ACC112 (cell line): Measurements from ENCODE around the gene TBC1D22A.

ENCODE experiments used
- H2AFZ ChIP-seq: fragments of 200-600 bp; sonication (generic); one replicate; pipeline ENCODE4 v1.6.0; 2017; ENCODE audit warnings: antibody characterized with exemption, low read length; ENCODE audit not compliant: unreplicated experiment
- H3K27ac ChIP-seq: fragments of 200-600 bp; sonication (generic); 2 replicates; pipeline ENCODE4 v1.5.1; 2014; ENCODE audit warnings: low read depth, mild to moderate bottlenecking, antibody characterized with exemption, low read length, moderate library complexity
- H3K27me3 ChIP-seq: fragments of 200-600 bp; sonication (generic); 2 replicates; pipeline ENCODE4 v1.6.1; 2014; ENCODE audit warnings: mild to moderate bottlenecking, antibody characterized with exemption, low read length, moderate library complexity, mixed read lengths; ENCODE audit not compliant: insufficient read depth
- H3K36me3 ChIP-seq: fragments of 200-600 bp; sonication (generic); 2 replicates; pipeline ENCODE4 v1.6.1; 2016; ENCODE audit warnings: mild to moderate bottlenecking, antibody characterized with exemption, low read length, moderate library complexity, mixed read lengths; ENCODE audit not compliant: insufficient read depth
- H3K4me1 ChIP-seq: fragments of 200-600 bp; sonication (generic); one replicate; pipeline ENCODE4 v1.6.1; 2016; ENCODE audit warnings: low read length, mixed read lengths; ENCODE audit not compliant: insufficient read depth, unreplicated experiment, control insufficient read depth
- H3K4me3 ChIP-seq: fragments of 200-600 bp; sonication (generic); 2 replicates; pipeline ENCODE4 v1.5.1; 2014; ENCODE audit warnings: mild to moderate bottlenecking, low read depth, low read length
- H3K79me2 ChIP-seq: fragments of 200-600 bp; sonication (generic); one replicate; pipeline ENCODE4 v1.6.0; 2016; ENCODE audit warnings: low read length; ENCODE audit not compliant: control insufficient read depth, unreplicated experiment, insufficient read depth

TBC1D22A gene

DNA sequence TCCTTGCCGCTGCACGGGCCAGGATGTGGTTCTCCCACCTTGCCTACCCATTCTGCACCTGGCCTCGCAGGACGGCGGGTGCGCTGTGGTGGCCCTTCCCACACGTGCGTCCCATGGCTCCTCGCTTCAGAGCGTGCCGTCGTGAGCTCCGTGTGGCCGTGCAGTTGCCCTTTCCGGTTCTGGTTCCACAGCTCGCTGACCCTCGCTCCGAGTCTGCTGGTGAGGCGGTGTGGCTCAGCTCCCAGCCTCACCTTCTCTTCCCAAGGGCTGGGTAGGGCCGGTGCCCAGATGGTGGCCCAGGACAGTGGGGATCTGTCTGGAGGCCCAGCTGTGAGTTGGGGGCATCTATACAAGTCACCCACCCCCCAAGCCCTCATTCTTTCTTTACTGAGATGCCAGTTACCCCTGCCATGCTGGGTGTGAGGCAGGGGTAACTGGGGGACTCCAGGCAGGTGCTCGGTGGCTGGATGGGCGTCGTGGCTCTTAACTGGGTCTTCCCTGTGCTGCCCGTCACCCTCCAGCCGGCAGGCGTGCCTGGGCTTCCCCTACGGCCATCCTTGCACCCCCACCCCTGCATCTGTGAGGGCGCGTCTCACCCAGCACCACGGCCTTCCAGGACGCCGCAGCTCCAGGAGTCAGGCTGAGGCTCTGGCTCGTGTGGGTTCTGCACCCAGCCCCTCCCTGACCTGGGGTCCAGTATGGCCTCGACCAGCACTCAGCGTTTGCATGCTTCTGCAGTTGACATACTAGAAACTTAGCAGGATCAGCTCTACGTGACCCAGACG, 395.2 kb downstream of the TBC1D22A start:
- Histone ChIP-seq H3K79me2 (no peaks in the 10 kb centered on the region), H3K27me3 (no peaks in the 10 kb centered on the region), H3K4me3 (no peak overlapping the region), H3K36me3 (no peaks in the 10 kb centered on the region), H3K27ac (no peak overlapping the region), H3K4me1 (peaks cover 5% of the 10 kb centered on the region), H2AFZ (no peak overlapping the region)

DNA sequence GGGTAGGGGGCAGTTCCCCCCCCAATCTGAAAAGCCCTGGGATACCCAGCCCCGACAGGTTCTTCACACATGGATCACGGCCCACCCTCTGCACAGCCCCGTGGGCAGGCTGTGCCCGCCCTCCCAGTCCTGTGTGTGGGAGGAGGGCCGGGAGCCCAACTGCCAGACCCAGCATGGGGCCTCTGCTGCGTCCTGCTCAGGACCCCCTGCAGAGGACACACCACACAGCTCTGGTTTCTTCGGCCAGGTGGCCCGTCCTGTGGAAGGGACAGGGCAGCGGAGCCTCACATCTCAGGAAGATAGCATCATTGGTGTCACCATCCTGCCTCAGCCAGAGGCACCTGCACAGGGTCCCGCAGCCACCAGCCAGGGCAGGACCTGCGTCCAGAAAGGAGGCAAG, 396.0 kb downstream of the TBC1D22A start:
- no peaks in the 10 kb centered on the region for H3K27me3 ChIP-seq
- no peaks in the 10 kb centered on the region for H3K79me2 ChIP-seq
- H3K4me3 ChIP-seq: no peak overlapping the region
- no peak overlapping the region for H2AFZ ChIP-seq
- H3K27ac ChIP-seq: no peak overlapping the region
- no peaks in the 10 kb centered on the region for H3K36me3 ChIP-seq
- H3K4me1 ChIP-seq: peaks cover 5% of the 10 kb centered on the region

DNA sequence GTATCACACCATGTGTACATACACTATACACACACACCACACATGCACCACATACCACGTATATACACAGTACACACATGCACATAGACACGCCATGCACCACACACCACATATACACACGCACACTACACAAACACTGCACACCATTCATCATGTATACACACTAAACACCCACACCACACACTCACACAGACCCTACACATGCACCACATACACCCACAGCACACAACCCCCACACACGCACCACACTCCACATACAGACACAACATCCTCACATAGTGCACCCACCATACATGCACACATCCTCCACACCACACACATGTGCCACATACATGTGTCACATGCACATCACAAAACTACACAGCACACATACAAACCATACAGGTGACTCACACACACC, 397.1 kb downstream of the TBC1D22A start:
- Histone ChIP-seq H3K4me1 (peaks cover 5% of the 10 kb centered on the region), H3K36me3 (no peaks in the 10 kb centered on the region), H3K27ac (no peak overlapping the region), H3K27me3 (no peaks in the 10 kb centered on the region), H3K4me3 (no peak overlapping the region), H3K79me2 (no peaks in the 10 kb centered on the region), H2AFZ (no peak overlapping the region)

DNA sequence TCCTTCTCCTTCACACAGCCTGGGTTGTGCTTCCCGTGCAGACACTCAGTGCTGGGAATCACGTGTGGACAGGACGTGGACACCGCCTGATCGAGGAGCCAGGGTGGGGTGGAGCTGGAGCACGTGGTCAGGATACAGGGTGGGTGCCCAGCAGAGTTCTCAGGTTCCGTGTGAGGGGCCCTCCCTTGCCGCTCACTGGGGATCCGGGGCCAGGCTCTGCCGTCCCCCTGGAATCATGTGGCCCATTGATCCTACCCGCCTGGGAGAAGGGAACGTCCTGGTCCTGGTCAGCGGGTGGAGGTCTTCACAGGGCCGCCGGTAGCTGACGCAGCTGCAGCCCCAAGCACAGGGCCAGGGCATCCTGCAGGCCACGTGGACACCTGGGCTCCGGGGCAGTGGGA, 397.7 kb downstream of the TBC1D22A start:
- Histone ChIP-seq H3K27ac (no peak overlapping the region), H3K27me3 (no peaks in the 10 kb centered on the region), H3K36me3 (no peaks in the 10 kb centered on the region), H3K4me1 (peaks cover 2% of the 10 kb centered on the region), H2AFZ (no peak overlapping the region), H3K79me2 (no peaks in the 10 kb centered on the region), H3K4me3 (no peak overlapping the region)

- no peaks in the 10 kb centered on the region for H3K27me3 ChIP-seq
Measured at GRCh38 chr22:47160781-47161520, 398.5 kb downstream of the TBC1D22A start.

DNA sequence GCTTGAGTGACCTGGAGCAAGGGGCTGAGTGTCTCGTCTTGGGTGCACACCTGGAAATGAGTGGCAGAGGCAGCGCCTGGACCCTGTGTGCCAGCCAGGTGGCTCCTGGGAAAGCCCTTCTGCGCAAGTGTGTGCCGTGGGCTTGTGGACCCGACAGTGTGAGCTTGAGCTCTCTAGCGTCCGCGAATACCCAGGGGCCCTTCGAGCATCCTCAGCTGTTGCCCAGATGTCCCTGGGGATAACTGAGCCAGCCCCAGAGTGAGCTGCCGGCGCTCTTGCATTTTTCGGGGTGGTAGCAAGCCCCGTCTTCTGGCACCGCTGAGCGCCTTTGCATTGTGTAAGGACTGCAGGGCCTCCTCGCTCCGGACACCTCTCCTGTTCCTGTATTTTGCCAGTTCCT, 399.2 kb downstream of the TBC1D22A start:
- H3K79me2 ChIP-seq: no peaks in the 10 kb centered on the region
- H3K4me3 ChIP-seq: no peak overlapping the region
- no peaks in the 10 kb centered on the region for H3K36me3 ChIP-seq
- no peak overlapping the region for H3K27ac ChIP-seq
- H3K4me1 ChIP-seq: no peaks in the 10 kb centered on the region
- H3K27me3 ChIP-seq: no peaks in the 10 kb centered on the region
- no peak overlapping the region for H2AFZ ChIP-seq

More at GRCh38 chr22:47160781-47161520, 398.5 kb downstream of the TBC1D22A start:
- Histone ChIP-seq H3K36me3 (no peaks in the 10 kb centered on the region), H3K4me1 (no peaks in the 10 kb centered on the region), H3K27ac (no peak overlapping the region), H2AFZ (no peak overlapping the region), H3K4me3 (no peak overlapping the region), H3K79me2 (no peaks in the 10 kb centered on the region)

DNA sequence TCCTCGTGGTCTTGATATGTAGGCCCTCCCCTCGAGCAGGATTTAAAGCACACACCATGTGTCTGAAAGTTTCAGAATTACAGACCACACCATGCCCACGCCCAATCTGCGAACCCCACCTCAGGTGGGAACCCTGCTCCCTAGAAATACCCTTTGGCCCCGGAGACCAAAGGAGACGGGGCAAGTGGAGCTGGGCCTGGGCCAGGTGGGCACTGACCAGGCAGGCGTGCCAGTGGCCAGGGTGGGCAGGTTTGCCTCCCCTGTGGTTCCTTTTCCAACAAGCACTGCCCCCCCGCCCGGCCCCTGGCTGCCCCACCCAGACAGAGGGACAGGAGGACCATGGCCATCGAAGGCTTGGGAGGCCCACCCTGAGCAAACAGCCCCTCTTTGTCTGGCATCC, 400.4 kb downstream of the TBC1D22A start:
- H3K27me3 ChIP-seq: no peaks in the 10 kb centered on the region
- H3K79me2 ChIP-seq: no peaks in the 10 kb centered on the region
- H2AFZ ChIP-seq: no peak overlapping the region
- H3K4me3 ChIP-seq: no peak overlapping the region
- H3K4me1 ChIP-seq: no peaks in the 10 kb centered on the region
- no peak overlapping the region for H3K27ac ChIP-seq
- no peaks in the 10 kb centered on the region for H3K36me3 ChIP-seq

DNA sequence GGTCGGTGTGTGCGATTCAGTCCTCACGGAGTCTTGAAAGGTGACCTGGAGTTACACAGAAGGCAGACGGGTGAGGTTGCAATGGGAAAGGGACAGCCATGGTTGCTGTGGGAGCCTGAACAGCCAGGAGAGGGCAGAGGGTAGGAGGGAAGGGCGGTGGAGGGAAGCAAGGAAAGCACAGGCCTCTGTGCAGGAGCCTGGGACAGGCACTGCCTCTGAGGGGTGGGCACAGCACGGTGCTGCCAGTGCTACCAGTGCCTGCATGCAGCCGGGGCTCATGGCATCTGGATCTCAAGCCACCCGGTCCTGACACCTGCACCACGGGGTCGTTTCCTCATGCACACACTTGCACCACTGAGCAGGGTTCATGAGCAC, 401.0 kb downstream of the TBC1D22A start:
- H3K27ac ChIP-seq: no peak overlapping the region
- H3K79me2 ChIP-seq: no peaks in the 10 kb centered on the region
- H3K36me3 ChIP-seq: no peaks in the 10 kb centered on the region
- no peak overlapping the region for H2AFZ ChIP-seq
- no peaks in the 10 kb centered on the region for H3K27me3 ChIP-seq
- no peak overlapping the region for H3K4me3 ChIP-seq
- no peaks in the 10 kb centered on the region for H3K4me1 ChIP-seq

- H3K79me2 ChIP-seq: no peaks in the 10 kb centered on the region
- H3K4me1 ChIP-seq: no peaks in the 10 kb centered on the region
- no peaks in the 10 kb centered on the region for H3K27me3 ChIP-seq
- no peaks in the 10 kb centered on the region for H3K36me3 ChIP-seq
- H3K4me3 ChIP-seq: no peak overlapping the region
- H2AFZ ChIP-seq: no peak overlapping the region
- H3K27ac ChIP-seq: no peak overlapping the region
Measured at GRCh38 chr22:47163856-47164513, 401.5 kb downstream of the TBC1D22A start.

GRCh38 chr22:47164514-47165337, 402.3 kb downstream of the TBC1D22A start:
- Histone ChIP-seq H3K27ac (no peak overlapping the region), H3K4me3 (no peak overlapping the region), H3K36me3 (no peaks in the 10 kb centered on the region), H3K27me3 (no peaks in the 10 kb centered on the region), H2AFZ (no peak overlapping the region), H3K79me2 (no peaks in the 10 kb centered on the region), H3K4me1 (no peaks in the 10 kb centered on the region)
